Measurements from ENCODE around the gene PIEZO1.

The PIEZO1 gene

GRCh38 chr16:88750854-88751253, 34.2 kb downstream of the PIEZO1 start:
- DNase-seq (ENCODE audit: low read depth) = no peak
- no peak overlapping the region for H3K4me3 ChIP-seq (ENCODE audit: control insufficient read depth, low read depth, low read length)
- no peak for TF ChIP-seq CTCF (IDR thresholded peaks at IDR 0.05; ENCODE audit: control insufficient read depth, insufficient read depth, low read depth, low read length, missing control alignments)

- DNase-seq (ENCODE audit: low read depth) = no peak
- TF ChIP-seq CTCF (IDR thresholded peaks at IDR 0.05; ENCODE audit: control insufficient read depth, insufficient read depth, low read depth, low read length, missing control alignments) = no peak
- no peak overlapping the region for H3K4me3 ChIP-seq (ENCODE audit: control insufficient read depth, low read depth, low read length)
Observed at GRCh38 chr16:88749358-88749757, 35.7 kb downstream of the PIEZO1 start.

GRCh38 chr16:88748364-88748763, 36.7 kb downstream of the PIEZO1 start:
- TF ChIP-seq CTCF (IDR thresholded peaks at IDR 0.05; ENCODE audit: control insufficient read depth, insufficient read depth, low read depth, low read length, missing control alignments) = no peak
- DNase-seq (ENCODE audit: low read depth) = no peak
- no peak overlapping the region for H3K4me3 ChIP-seq (ENCODE audit: control insufficient read depth, low read depth, low read length)

GRCh38 chr16:88747588-88748301, 37.3 kb downstream of the PIEZO1 start:
- peak; percentile 24 for TF ChIP-seq CTCF (IDR thresholded peaks at IDR 0.05; ENCODE audit: control insufficient read depth, insufficient read depth, low read depth, low read length, missing control alignments)
- H3K4me3 ChIP-seq (ENCODE audit: control insufficient read depth, low read depth, low read length) = no peak overlapping the region
- DNase-seq (ENCODE audit: low read depth) = no peak

- DNase-seq (ENCODE audit: low read depth) = no peak
- H3K4me3 ChIP-seq (ENCODE audit: control insufficient read depth, low read depth, low read length) = no peak overlapping the region
- no peak for TF ChIP-seq CTCF (IDR thresholded peaks at IDR 0.05; ENCODE audit: control insufficient read depth, insufficient read depth, low read depth, low read length, missing control alignments)
Observed at GRCh38 chr16:88746506-88746905, 38.5 kb downstream of the PIEZO1 start.

GRCh38 chr16:88744577-88745521, 40.2 kb downstream of the PIEZO1 start:
- no peak overlapping the region for H3K4me3 ChIP-seq (ENCODE audit: control insufficient read depth, low read depth, low read length)
- DNase-seq (ENCODE audit: low read depth) = no peak
- no peak for TF ChIP-seq CTCF (IDR thresholded peaks at IDR 0.05; ENCODE audit: control insufficient read depth, insufficient read depth, low read depth, low read length, missing control alignments)
